GM11168 (cell line): Measurements from ENCODE around the gene PKD2.

ENCODE experiments used
- in situ Hi-C: fragments of 300-500 bp; cut with MboI; formaldehyde crosslinking; loops from one replicate; pipeline ENCODE4 v1.12.0; 2022; ENCODE audit warnings: low sequenced_read_pairs; ENCODE audit not compliant: unreplicated experiment

The PKD2 gene

GRCh38 chr4:88007304-88008121 lies at the start of gene PKD2:
TSS of gene PKD2 (plus strand) at chr4:88007635. CDS start at chr4:88007734, 99 bp downstream.
- in situ Hi-C loops = no loop called here

- in situ Hi-C loops = no loop called here
These were observed 45.4 kb upstream of the PKD2 start for GRCh38 chr4:87961993-87962392.

GRCh38 chr4:87962398-87963146 lies 44.9 kb upstream of the PKD2 start:
- in situ Hi-C loops = no loop called here

GRCh38 chr4:87965501-87965975 lies 41.9 kb upstream of the PKD2 start:
- in situ Hi-C loops = no loop called here

GRCh38 chr4:87966095-87966496 lies 41.3 kb upstream of the PKD2 start:
- in situ Hi-C loops = no loop called here

GRCh38 chr4:87967193-87967592 lies 40.2 kb upstream of the PKD2 start:
- in situ Hi-C loops = no loop called here

GRCh38 chr4:87970121-87970520 lies 37.3 kb upstream of the PKD2 start:
- in situ Hi-C loops = loop anchor here (10.0 kb wide), 1 partner anchor 115 kb away; no protein-coding TSS in a partner anchor

- in situ Hi-C loops = loop anchor here (10.0 kb wide), 1 partner anchor 117 kb away; no protein-coding TSS in a partner anchor
These were observed 35.6 kb upstream of the PKD2 start for GRCh38 chr4:87971866-87972265.

GRCh38 chr4:87973283-87974169 lies 33.9 kb upstream of the PKD2 start:
- in situ Hi-C loops = loop anchor here (10.0 kb wide), 1 partner anchor 119 kb away; no protein-coding TSS in a partner anchor

- in situ Hi-C loops = loop anchor here (10.0 to 25.0 kb wide), 2 partner anchors 120 to 288 kb away; no protein-coding TSS in a partner anchor
These were observed 32.5 kb upstream of the PKD2 start for GRCh38 chr4:87974856-87975462.

GRCh38 chr4:87975466-87975865 lies 32.0 kb upstream of the PKD2 start, which contains the start of gene SPP1:
TSS of gene SPP1 (plus strand) at chr4:87975714. CDS start at chr4:87976896, 1,182 bp downstream.
- in situ Hi-C loops = loop anchor here (10.0 to 25.0 kb wide), 2 partner anchors 121 to 288 kb away; no protein-coding TSS in a partner anchor

- in situ Hi-C loops = loop anchor here (10.0 to 25.0 kb wide), 2 partner anchors 123 to 290 kb away; no protein-coding TSS in a partner anchor
These were observed 29.7 kb upstream of the PKD2 start for GRCh38 chr4:87977521-87978278.

GRCh38 chr4:87978681-87979080 lies 28.8 kb upstream of the PKD2 start:
- in situ Hi-C loops = loop anchor here (10.0 to 25.0 kb wide), 2 partner anchors 124 to 291 kb away; no protein-coding TSS in a partner anchor

- in situ Hi-C loops = loop anchor here (10.0 to 25.0 kb wide), 2 partner anchors 125 to 293 kb away; no protein-coding TSS in a partner anchor
These were observed 27.6 kb upstream of the PKD2 start for GRCh38 chr4:87979810-87980209.

GRCh38 chr4:87981486-87981885 lies 25.9 kb upstream of the PKD2 start:
- in situ Hi-C loops = loop anchor here (25.0 kb wide), 1 partner anchor 294 kb away; no protein-coding TSS in a partner anchor

- in situ Hi-C loops = loop anchor here (25.0 kb wide), 1 partner anchor 295 kb away; no protein-coding TSS in a partner anchor
These were observed 25.4 kb upstream of the PKD2 start for GRCh38 chr4:87982036-87982435.

- in situ Hi-C loops = loop anchor here (25.0 kb wide), 1 partner anchor 295 kb away; no protein-coding TSS in a partner anchor
These were observed 24.9 kb upstream of the PKD2 start for GRCh38 chr4:87982446-87983010.

- in situ Hi-C loops = loop anchor here (25.0 kb wide), 1 partner anchor 297 kb away; no protein-coding TSS in a partner anchor
These were observed 23.4 kb upstream of the PKD2 start for GRCh38 chr4:87983996-87984395.
